ENCODE results near the gene MUL1.

MUL1 gene

DNA sequence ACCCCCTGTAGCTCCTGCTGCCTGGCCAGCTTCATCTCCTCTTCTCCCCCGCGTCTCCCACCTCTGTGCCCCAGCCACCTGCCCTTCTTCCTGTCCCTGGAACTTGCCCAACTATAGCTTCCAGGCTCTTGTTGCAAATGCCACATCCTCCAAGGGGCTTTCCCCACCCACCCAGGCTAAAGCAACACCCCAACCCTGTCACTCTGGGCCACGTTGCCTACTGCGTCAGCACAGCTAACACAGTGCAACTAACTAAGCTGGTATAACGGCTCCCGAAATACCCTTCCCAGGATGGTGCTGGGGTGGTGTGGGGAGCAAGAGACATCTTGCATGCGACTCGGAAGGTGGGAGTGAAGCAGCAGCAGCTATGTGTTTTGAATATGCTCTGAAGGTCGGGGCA lies 41.7 kb downstream of the MUL1 start:
- DNase-seq = no peak

DNA sequence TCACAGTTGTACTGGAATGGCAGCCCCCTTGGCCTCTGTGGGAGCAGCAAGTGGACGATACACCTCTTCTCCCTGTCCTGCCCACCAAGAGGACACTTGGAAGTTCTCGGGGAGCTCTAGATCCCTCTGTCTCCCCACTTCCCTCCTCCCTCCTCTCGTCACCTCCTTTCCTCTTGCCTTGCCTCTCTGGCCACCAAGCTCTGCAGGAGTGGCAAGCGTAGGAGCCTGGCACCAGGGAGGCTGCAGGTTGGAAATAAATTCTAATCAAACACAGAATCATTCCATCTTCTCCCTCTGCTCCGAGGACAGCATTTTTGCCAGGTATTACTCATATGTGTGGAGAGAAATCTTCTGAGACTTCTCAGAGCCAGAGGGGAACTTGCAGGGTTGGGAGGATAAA lies 42.8 kb downstream of the MUL1 start:
- DNase-seq = no peak

DNA sequence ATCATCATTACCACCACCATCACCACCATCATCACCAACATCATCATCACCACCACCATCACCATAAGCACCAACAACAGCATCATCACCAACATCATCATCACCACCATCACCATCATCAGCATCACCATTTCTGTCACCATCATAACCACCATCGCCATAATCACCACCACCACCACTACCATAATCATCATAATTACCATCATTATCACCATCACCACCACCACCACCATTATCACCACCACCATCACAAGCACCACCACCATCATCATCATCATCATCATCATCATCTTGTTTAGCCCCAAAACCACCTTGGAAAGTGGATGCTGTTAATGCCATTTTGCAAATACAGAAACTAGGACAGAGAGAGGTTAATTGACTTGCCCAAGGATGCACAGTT lies 44.4 kb downstream of the MUL1 start:
- DNase-seq = no peak

DNA sequence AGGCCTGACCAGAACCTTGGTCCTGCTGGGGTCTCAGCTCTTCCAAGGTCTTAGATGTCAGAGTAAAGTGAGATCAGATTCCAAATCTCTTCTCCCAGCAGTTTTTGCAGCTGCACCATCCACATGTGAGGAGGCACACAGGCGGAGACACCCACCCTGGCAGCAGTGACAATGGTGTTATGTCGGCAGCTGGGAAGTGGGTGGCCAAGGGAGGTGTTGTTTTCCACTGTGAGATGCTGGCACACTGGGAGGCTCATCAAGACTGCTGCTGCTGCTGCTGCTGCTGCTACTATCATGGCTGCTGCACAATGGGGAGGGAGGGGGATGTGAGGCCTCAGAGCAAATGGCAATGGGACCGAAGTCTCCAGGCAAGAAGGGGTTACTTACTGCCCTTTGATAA lies 45.6 kb downstream of the MUL1 start:
- DNase-seq = no peak

DNA sequence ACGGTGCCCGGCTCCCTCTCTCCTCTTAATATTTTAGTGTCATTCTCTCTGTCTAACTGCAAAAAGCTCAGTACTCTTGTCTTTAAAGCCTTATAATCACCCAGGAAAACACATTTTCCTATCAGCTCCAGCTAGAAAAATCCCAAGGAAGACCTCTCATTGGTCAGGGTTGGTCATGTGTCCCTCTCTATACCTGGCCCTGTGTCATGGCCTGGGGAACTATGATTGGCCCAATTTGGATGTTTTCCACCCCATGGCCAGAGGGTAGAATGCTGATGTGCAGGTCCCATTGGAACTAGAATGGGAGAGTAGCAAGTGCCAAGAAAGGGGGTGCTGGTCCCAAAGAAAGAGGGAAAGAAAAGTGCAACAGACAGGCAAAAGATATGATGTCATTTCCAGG lies 49.2 kb downstream of the MUL1 start:
- no peak for DNase-seq

DNA sequence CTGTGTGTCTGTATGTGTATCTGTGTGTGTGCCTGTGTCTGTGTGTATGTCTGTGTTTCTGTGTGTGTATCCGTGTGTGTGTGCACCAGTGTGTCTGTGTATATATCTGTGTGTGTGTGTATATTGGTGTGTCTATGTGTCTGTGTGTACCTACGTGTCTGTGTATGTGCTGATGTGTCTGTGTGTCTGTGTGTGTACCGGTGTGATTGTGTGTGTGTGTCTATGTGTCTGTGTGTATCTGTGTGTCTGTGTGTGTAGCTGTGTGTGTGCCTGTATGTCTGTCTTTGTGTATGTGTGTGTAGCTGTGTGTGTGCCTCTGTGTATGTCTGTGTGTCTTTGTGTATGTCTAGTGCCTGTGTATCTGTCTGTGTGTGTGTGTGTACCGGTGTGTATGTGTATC lies 53.9 kb downstream of the MUL1 start:
- DNase-seq = no peak

DNA sequence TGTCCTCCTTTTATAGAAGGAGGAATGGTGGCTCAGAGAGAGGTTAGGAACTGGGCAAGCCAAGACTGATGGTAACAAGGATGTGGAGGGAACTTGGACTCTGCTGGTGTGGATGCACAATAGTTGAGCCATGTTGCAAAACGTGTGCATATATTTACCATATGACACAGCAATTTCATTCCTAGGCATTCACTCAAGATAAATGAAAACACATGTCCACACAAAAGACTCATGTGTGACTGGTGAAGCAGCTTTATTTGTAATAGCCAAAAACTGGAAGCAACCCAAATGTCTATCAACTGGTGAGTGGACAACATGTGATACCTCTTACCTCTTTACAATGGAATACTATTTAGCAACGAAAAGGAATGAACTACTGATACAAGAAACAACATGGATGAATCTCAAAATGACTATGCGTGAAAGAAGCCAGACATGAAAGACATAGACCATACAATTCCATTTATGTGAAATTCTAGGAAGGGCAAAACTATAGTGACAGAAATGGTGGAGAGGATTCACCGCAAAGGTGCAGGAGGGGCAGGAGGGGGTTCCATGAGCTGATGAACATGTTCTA lies 58.1 kb downstream of the MUL1 start:
- no peak for DNase-seq

Measured in T1000 (cell line).